OCI-LY1 (cell line): ENCODE measurements around the gene PTGIS.

Experiments used
- H2AFZ ChIP-seq: fragments of 200-600 bp; sonication (generic), shearing (Covaris generic); 2 replicates; pipeline ENCODE4 v1.6.0; 2014; ENCODE audit warnings: antibody characterized with exemption, mild to moderate bottlenecking, low read length
- H3F3A ChIP-seq: fragments of 200-600 bp; sonication (generic), shearing (Covaris generic); 2 replicates; pipeline ENCODE4 v1.6.0; 2014; ENCODE audit warnings: mild to moderate bottlenecking, antibody characterized with exemption, low read length, moderate library complexity; ENCODE audit not compliant: insufficient read depth
- H3K27ac ChIP-seq: fragments of 200-600 bp; sonication (generic); 2 replicates; pipeline ENCODE4 v1.5.1; 2014; ENCODE audit warnings: low read length, mixed run types, mild to moderate bottlenecking, low read depth; ENCODE audit not compliant: poor library complexity, severe bottlenecking
- H3K27me3 ChIP-seq: fragments of 200-600 bp; sonication (generic); 2 replicates; pipeline ENCODE4 v1.6.0; 2014; ENCODE audit warnings: antibody characterized with exemption, mild to moderate bottlenecking, low read length, moderate library complexity; ENCODE audit not compliant: insufficient read depth
- H3K36me3 ChIP-seq: fragments of 200-600 bp; sonication (generic); 2 replicates; pipeline ENCODE4 v1.6.1; 2014; ENCODE audit warnings: mild to moderate bottlenecking, antibody characterized with exemption, low read length, moderate library complexity, mixed read lengths; ENCODE audit not compliant: insufficient read depth
- H3K4me1 ChIP-seq: fragments of 200-600 bp; sonication (generic); 2 replicates; pipeline ENCODE4 v1.5.1; 2014; ENCODE audit warnings: mild to moderate bottlenecking, low read length, moderate library complexity; ENCODE audit not compliant: insufficient read depth, severe bottlenecking
- H3K4me2 ChIP-seq: fragments of 200-600 bp; sonication (generic), shearing (Covaris generic); 2 replicates; pipeline ENCODE4 v1.6.1; 2014; ENCODE audit warnings: low read length
- H3K4me3 ChIP-seq: fragments of 200-600 bp; sonication (generic); 2 replicates; pipeline ENCODE4 v1.5.1; 2014; ENCODE audit warnings: low read length, low read depth, mild to moderate bottlenecking, mixed read lengths; ENCODE audit not compliant: poor library complexity, severe bottlenecking
- H3K79me2 ChIP-seq: fragments of 200-600 bp; shearing (Covaris generic); 2 replicates; pipeline ENCODE4 v1.6.1; 2016; ENCODE audit warnings: mixed run types, low read length, mixed read lengths; ENCODE audit not compliant: insufficient read depth
- H3K9ac ChIP-seq: fragments of 200-600 bp; sonication (generic), shearing (Covaris generic); 2 replicates; pipeline ENCODE4 v1.6.1; 2014; ENCODE audit warnings: mild to moderate bottlenecking, low read length, mixed read lengths
- H3K9me2 ChIP-seq: fragments of 200-600 bp; sonication (generic), shearing (Covaris generic); 2 replicates; pipeline ENCODE4 v1.6.1; 2014; ENCODE audit warnings: low read depth, mild to moderate bottlenecking, low read length, mixed read lengths
- H3K9me3 ChIP-seq: fragments of 200-600 bp; shearing (Covaris generic); 2 replicates; pipeline ENCODE4 v1.6.1; 2014; ENCODE audit warnings: low read length, mixed read lengths
- H4K20me1 ChIP-seq: fragments of 200-600 bp; sonication (generic), shearing (Covaris generic); 2 replicates; pipeline ENCODE4 v1.6.0; 2016; ENCODE audit warnings: mild to moderate bottlenecking, low read length; ENCODE audit not compliant: insufficient read depth
- CTCF ChIP-seq: fragments of 200-600 bp; sonication (generic), shearing (Covaris generic); IDR thresholded peaks from 2 replicates; pipeline ENCODE4 v1.5.1; 2017; ENCODE audit warnings: mild to moderate bottlenecking, antibody characterized with exemption, low read length, moderate library complexity, mixed read lengths
- EZH2 ChIP-seq: fragments of 200-600 bp; sonication (generic), shearing (Covaris generic); IDR thresholded peaks from 2 replicates; pipeline ENCODE4 v1.8.0; 2017; ENCODE audit warnings: borderline replicate concordance, mixed run types, mild to moderate bottlenecking, antibody characterized with exemption, low read length, moderate library complexity, mixed read lengths

The PTGIS gene

GRCh38 chr20:49592120-49592519 lies 24.2 kb upstream of the PTGIS start:
- no peak overlapping the region for H3K4me3 ChIP-seq
- no peak overlapping the region for H3K27ac ChIP-seq
- no peak overlapping the region for H2AFZ ChIP-seq
- H3K79me2 ChIP-seq, result no peaks in the 10 kb centered on the region
- H3F3A ChIP-seq, result no peaks in the 10 kb centered on the region
- no peaks in the 10 kb centered on the region for H4K20me1 ChIP-seq
- no peak overlapping the region for H3K9ac ChIP-seq
- peaks cover 5% of the 10 kb centered on the region; the same call in 1 of the 2 replicates for H3K27me3 ChIP-seq
- no peaks in the 10 kb centered on the region for H3K9me2 ChIP-seq
- H3K36me3 ChIP-seq, result no peaks in the 10 kb centered on the region
- no peaks in the 10 kb centered on the region for H3K9me3 ChIP-seq
- no peak overlapping the region for H3K4me2 ChIP-seq
- no peak for TF ChIP-seq CTCF
- TF ChIP-seq EZH2, result no peak
- H3K4me1 ChIP-seq, result peaks cover 19% of the 10 kb centered on the region

DNA sequence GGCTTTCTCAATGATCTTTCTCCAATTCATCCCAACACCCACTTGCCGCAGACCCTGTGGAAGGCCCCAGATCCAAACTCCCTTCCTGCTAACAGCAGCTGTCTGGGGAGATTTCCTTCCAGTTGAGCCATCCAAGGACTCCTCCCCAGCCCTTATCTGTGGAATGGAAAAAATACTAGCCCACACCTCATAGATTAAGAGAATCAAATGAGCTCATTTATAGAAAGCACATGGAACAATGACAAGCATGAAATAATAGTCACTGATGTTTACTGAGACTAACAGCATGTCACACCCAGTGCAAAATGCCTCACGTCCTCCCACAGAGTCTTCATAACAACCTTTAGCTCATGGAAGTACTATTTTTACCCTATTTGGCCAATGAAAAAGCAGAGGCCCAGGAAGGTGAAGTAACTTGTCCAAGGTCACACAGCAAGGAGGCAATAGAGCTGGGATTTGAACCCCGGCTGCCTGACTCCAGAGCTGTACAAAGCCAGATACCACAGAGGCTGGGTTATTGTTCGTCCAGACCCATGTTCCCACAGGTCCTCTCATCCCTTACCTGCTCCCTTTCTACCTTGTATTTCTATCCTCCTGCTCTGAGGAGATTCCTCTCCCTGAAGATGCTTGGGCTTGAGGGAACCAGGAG lies 23.4 kb upstream of the PTGIS start:
- H3K27ac ChIP-seq, result no peak overlapping the region
- no peak overlapping the region for H3K4me2 ChIP-seq
- H3K9ac ChIP-seq, result no peak overlapping the region
- no peaks in the 10 kb centered on the region for H4K20me1 ChIP-seq
- H2AFZ ChIP-seq, result no peak overlapping the region
- H3K4me1 ChIP-seq, result peaks cover 18% of the 10 kb centered on the region
- no peaks in the 10 kb centered on the region for H3K9me2 ChIP-seq
- no peak overlapping the region for H3K4me3 ChIP-seq
- peaks cover 5% of the 10 kb centered on the region; the same call in 1 of the 2 replicates for H3K27me3 ChIP-seq
- no peaks in the 10 kb centered on the region for H3K36me3 ChIP-seq
- H3F3A ChIP-seq, result no peaks in the 10 kb centered on the region
- no peaks in the 10 kb centered on the region for H3K9me3 ChIP-seq
- TF ChIP-seq EZH2, result no peak
- no peak for TF ChIP-seq CTCF
- H3K79me2 ChIP-seq, result no peaks in the 10 kb centered on the region

GRCh38 chr20:49590163-49591017 lies 22.5 kb upstream of the PTGIS start:
- Histone ChIP-seq H3K27ac (no peak overlapping the region), H3K9me3 (no peaks in the 10 kb centered on the region), H3K36me3 (no peaks in the 10 kb centered on the region), H3K27me3 (peaks cover 5% of the 10 kb centered on the region; the same call in 1 of the 2 replicates), H3K79me2 (no peaks in the 10 kb centered on the region), H3F3A (no peaks in the 10 kb centered on the region), H3K4me2 (no peak overlapping the region), H3K4me1 (peaks cover 9% of the 10 kb centered on the region), H3K4me3 (no peak overlapping the region), H3K9me2 (no peaks in the 10 kb centered on the region), H2AFZ (no peak overlapping the region), H3K9ac (no peak overlapping the region), H4K20me1 (no peaks in the 10 kb centered on the region)
- TF ChIP-seq CTCF, result no peak
- TF ChIP-seq EZH2, result no peak
